Measurements from ENCODE around the gene VWCE.

- TF ChIP-seq POLR2A (IDR thresholded peaks at IDR 0.05) (no peak), POLR2AphosphoS5 (IDR thresholded peaks at IDR 0.05) (no peak)
These were observed 34.8 kb upstream of the VWCE start for GRCh38 chr11:61329871-61330270.

All from upper lobe of left lung (tissue), 4 donors.